Measurements from ENCODE around the gene LMOD1. TPM values are rescaled to one million over a fixed set of nuclear protein-coding genes. Genes with fewer than 3 reads are reported as not detected.

LMOD1 gene
- total RNA-seq, 4 donors from 2014 or later = 12.8 to 39.5 (median 22.6) TPM

DNA sequence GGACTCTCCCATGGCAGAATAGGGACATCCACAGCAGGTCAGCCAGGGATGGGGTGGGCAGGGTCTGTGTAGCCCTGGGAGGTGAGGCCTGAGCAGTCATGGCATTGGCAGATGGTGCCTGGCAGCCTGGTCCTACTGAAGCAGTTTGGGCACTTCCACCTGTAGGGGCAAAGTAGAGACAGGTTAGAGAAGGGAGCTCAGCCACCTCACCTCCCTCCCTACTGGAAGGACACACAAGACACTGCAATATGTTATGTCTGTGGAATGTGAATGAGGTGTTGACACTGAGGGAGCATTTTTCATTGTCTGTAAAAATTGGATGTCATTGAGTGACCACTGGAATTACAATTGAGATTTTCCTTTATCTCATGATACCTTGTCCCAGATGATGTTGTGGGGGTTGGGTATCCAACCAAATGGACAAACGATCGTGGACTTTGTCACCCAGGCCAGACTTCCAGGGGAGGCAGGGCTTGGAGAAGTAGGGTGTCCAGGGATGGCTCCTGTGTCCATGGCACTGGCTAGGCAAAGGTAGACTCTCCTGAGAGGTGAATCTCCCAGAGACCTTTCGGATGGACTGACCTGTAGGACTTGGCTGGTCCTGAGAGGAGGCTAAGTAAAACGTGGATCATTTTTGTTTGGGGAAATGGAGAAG is 48.0 kb downstream of the LMOD1 start:
- intact Hi-C loops (cut with DNase I; ENCODE audit: low total_unique reads) = no loop called here
- Histone ChIP-seq H3K36me3 (no peaks in the 10 kb centered on the region), H3K27me3 (no peaks in the 10 kb centered on the region), H3K27ac (peak overlapping the region in 2 of 4 donors; percentile 97 to 98), H3K9me3 (no peaks in the 10 kb centered on the region), H3K4me1 (peaks cover 13 to 29% of the 10 kb centered on the region in 2 donors), H3K4me3 (no peak overlapping the region)
- in situ Hi-C loops (cut with MboI; ENCODE audit: low sequenced_read_pairs in 4 of 4) = loop anchor here in 3 of 4 donors (5.0 to 25.0 kb wide), 2 partner anchors 74 to 239 kb away; partner anchors contain the start of gene ARL8A (in 3 of the 3)
- TF ChIP-seq CTCF (IDR thresholded peaks at IDR 0.05 in 4 of 5, conservative IDR thresholded peaks at IDR 0.05 in 1 of 5) = no peak
- no peak for ATAC-seq
- no peak for DNase-seq

DNA sequence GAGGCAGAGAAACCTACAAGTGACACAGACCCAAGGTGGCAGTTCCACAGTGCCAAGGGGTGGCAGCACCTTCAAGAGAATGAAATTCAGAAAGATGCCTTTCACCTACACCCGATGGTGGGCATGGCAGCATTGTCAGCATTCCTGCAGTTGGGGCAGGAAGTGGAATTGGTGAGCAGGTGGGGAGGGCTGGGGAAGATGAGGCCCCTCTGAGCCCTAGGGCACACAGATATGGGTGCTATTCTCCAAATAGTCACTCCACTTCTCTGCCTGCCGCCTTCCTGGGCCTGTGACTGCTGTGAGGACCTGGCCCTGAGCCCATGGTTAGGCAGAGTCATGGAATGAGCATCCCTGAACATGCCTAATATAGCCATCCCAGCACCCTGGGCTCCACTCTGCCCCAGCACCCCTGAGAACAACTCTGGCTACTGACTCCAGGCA is 49.4 kb downstream of the LMOD1 start:
- in situ Hi-C loops (cut with MboI; ENCODE audit: low sequenced_read_pairs in 4 of 4) (loop anchor here in 3 of 4 donors (5.0 to 25.0 kb wide), 2 partner anchors 75 to 240 kb away; partner anchors contain the start of gene ARL8A (in 3 of the 3)), intact Hi-C loops (cut with DNase I; ENCODE audit: low total_unique reads) (loop anchor here (1.0 to 2.0 kb wide), 3 partner anchors 19 to 75 kb away; partner anchors contain the start of gene LMOD1)
- H3K36me3 ChIP-seq = no peaks in the 10 kb centered on the region
- H3K27me3 ChIP-seq = no peaks in the 10 kb centered on the region
- no peaks in the 10 kb centered on the region for H3K9me3 ChIP-seq
- DNase-seq = no peak
- H3K27ac ChIP-seq = peak overlapping the region; percentile 90 to 98 (median 94)
- peaks cover 16 to 26% of the 10 kb centered on the region in 2 donors for H3K4me1 ChIP-seq
- TF ChIP-seq POLR2A (IDR thresholded peaks at IDR 0.05) (no peak), CTCF (IDR thresholded peaks at IDR 0.05 in 4 of 5, conservative IDR thresholded peaks at IDR 0.05 in 1 of 5) (no peak)
- ATAC-seq = no peak
- H3K4me3 ChIP-seq = no peak overlapping the region

DNA sequence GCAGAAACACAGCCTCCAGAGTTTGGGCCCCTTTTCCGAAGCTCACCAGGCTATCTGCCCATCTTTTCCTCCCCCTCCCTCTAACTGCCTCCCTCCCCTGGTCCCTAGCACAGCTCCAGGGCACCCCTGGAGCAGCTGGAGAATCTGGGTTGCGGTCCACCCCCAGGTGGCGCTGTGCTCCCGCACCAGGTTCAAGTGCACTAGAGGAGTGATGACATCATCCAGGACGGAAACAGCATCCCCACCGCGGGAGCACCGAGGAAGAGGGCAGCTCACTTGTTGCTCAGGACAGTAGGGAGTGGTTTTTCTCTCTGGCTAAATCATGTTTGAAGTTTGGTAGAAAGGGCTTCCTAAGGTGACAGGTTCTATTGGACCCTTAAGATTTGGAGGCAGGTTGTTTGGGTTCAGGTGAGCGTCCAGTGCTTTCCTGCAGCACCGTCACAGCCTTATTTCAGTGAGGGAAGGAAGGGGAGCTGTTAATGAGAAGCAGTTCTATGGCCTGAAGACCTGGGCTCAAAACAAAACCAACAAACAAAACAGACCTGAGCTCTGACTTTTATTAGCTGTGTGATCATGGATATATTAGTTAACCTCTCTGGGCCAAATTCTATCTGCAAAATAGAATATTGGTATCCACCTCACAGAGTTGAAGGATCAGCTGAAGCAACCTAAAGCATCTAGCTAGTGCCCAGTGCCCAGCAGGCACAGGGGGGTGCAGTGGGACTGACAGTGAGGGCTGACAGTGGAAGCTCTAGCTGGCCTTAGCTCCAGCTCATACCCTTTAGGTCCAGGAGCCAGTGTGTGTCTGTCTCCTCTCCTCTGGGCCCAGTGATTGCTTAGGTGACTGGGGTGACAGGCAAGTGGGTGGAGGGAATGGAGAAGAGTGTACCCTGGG is 50.2 kb downstream of the LMOD1 start:
- TF ChIP-seq POLR2A (IDR thresholded peaks at IDR 0.05) (no peak), CTCF (IDR thresholded peaks at IDR 0.05 in 4 of 5, conservative IDR thresholded peaks at IDR 0.05 in 1 of 5) (peak; percentile 90 to 98 (median 96))
- Histone ChIP-seq H3K36me3 (no peaks in the 10 kb centered on the region), H3K27ac (peak overlapping the region; percentile 90 to 98 (median 94)), H3K4me3 (no peak overlapping the region), H3K9me3 (no peaks in the 10 kb centered on the region), H3K4me1 (peaks cover 24 to 33% of the 10 kb centered on the region in 2 donors), H3K27me3 (no peaks in the 10 kb centered on the region)
- in situ Hi-C loops (cut with MboI; ENCODE audit: low sequenced_read_pairs in 4 of 4) (loop anchor here in 3 of 4 donors (5.0 to 25.0 kb wide), 2 partner anchors 76 to 241 kb away; partner anchors contain the start of gene ARL8A (in 3 of the 3)), intact Hi-C loops (cut with DNase I; ENCODE audit: low total_unique reads) (loop anchor here (1.0 to 2.0 kb wide), 3 partner anchors 18 to 76 kb away; partner anchors contain the start of gene LMOD1)
- DNase-seq (peak; percentile 76 to 89), ATAC-seq (peak; percentile 85 to 86)

- TF ChIP-seq CTCF (IDR thresholded peaks at IDR 0.05 in 4 of 5, conservative IDR thresholded peaks at IDR 0.05 in 1 of 5) = no peak
- TF ChIP-seq POLR2A (IDR thresholded peaks at IDR 0.05) = no peak
- intact Hi-C loops (cut with DNase I; ENCODE audit: low total_unique reads) = no loop called here
- H3K27ac ChIP-seq = peak overlapping the region; percentile 90 to 98 (median 94)
- no peak overlapping the region for H3K4me3 ChIP-seq
- H3K9me3 ChIP-seq = no peaks in the 10 kb centered on the region
- ATAC-seq = no peak
- peaks cover 34 to 42% of the 10 kb centered on the region in 2 donors for H3K4me1 ChIP-seq
- no peaks in the 10 kb centered on the region for H3K36me3 ChIP-seq
- DNase-seq = no peak
- no peaks in the 10 kb centered on the region for H3K27me3 ChIP-seq
- in situ Hi-C loops (cut with MboI; ENCODE audit: low sequenced_read_pairs in 4 of 4) = loop anchor here in 3 of 4 donors (5.0 to 25.0 kb wide), 2 partner anchors 77 to 242 kb away; partner anchors contain the start of gene ARL8A (in 3 of the 3)
These were observed 51.2 kb downstream of the LMOD1 start for GRCh38 chr1:201895120-201895665.

Measured in gastrocnemius medialis (tissue), 4 donors.